Esophagus squamous epithelium (tissue), 5 donors: ENCODE measurements around the gene MGAT5B. TPM values are rescaled to one million over a fixed set of nuclear protein-coding genes. Genes with fewer than 3 reads are reported as not detected.

Experiments used
- DNase-seq: peaks from one replicate; lab custom pipeline; 2025; lab: John Stamatoyannopoulos, UW
- H3K27ac ChIP-seq, 4 donors: fragments of 200-600 bp; sonication (generic); one replicate each; pipeline ENCODE4 v1.5.1; 2016 to 2019; ENCODE audit warnings: mild to moderate bottlenecking in 1 of 4
- H3K27me3 ChIP-seq, 4 donors: fragments of 200-600 bp; sonication (generic); 1 replicate in 3 of 4; 2 replicates in 1 of 4; pipeline versions ENCODE4 v1.5.1 to v1.6.0; 2017 to 2021; ENCODE audit warnings: antibody characterized with exemption in 1 of 4
- H3K36me3 ChIP-seq, 3 donors: fragments of 200-600 bp; sonication (generic); one replicate each; pipeline ENCODE4 v1.5.1; 2016 to 2019
- H3K4me1 ChIP-seq, 3 donors: fragments of 200-600 bp; sonication (generic); one replicate each; pipeline ENCODE4 v1.5.1; 2017 to 2019
- H3K4me3 ChIP-seq, 4 donors: fragments of 200-600 bp; sonication (generic); 1 replicate in 3 of 4; 2 replicates in 1 of 4; pipeline ENCODE4 v1.5.1; 2016 to 2019; ENCODE audit warnings: mild to moderate bottlenecking in 2 of 4, moderate library complexity in 1 of 4
- H3K9me3 ChIP-seq, 3 donors: fragments of 200-600 bp; sonication (generic); one replicate each; pipeline ENCODE4 v1.5.1; 2016 to 2019
- CTCF ChIP-seq, 6 experiments: fragments of 450-650 bp in 4 of 6; fragments of 200-600 bp in 2 of 6; sonication (generic) in 2 of 6; IDR thresholded peaks; one replicate each; pipeline ENCODE4 v1.5.1; 2016 to 2019; ENCODE audit warnings: antibody characterized with exemption in 6 of 6, mild to moderate bottlenecking in 4 of 6, moderate library complexity in 4 of 6
- POLR2A ChIP-seq, 4 donors: fragments of 450-650 bp; IDR thresholded peaks; one replicate each; pipeline ENCODE4 v1.6.1; 2017; ENCODE audit warnings: antibody characterized with exemption in 4 of 4, mild to moderate bottlenecking in 4 of 4, moderate library complexity in 3 of 4
- WGBS, 2 donors: methylation state at CpG; one replicate each; pipeline ENCODE4 v1.1.5; 2018; 5-methylcytosine and 5-hydroxymethylcytosine counted together
- intact Hi-C: fragments of 100-400 bp; cut with DNase I; formaldehyde crosslinking; loops from one replicate; pipeline ENCODE4 v1.15.0; 2022
- total RNA-seq, 4 donors: library from RNA; depleted of rRNA; stranded (reverse); fragments of >200 nt; gene quantifications; one replicate each; pipeline ENCODE4 v1.1.0, GENCODE V29; 2016
- donor health status: DM: yes; HTN: yes; CAD: no.

MGAT5B gene
- total RNA-seq, 4 donors from 2014 or later, result 1.3 TPM; not detected in 3

- no peak for TF ChIP-seq POLR2A (IDR thresholded peaks at IDR 0.05)
- no peak for TF ChIP-seq CTCF (IDR thresholded peaks at IDR 0.05)
- Histone ChIP-seq H3K36me3 (no peaks in the 10 kb centered on the region), H3K27me3 (peaks cover 0 to 18% (median 0%) of the 10 kb centered on the region in 4 donors), H3K4me1 (no peaks in the 10 kb centered on the region), H3K9me3 (no peaks in the 10 kb centered on the region), H3K4me3 (no peak overlapping the region), H3K27ac (no peak overlapping the region)
- 39 to 53% methylated on average over 4 to 5 of the region's 8 CpGs for WGBS, 2 donors
- intact Hi-C loops, result no loop called here
- DNase-seq, result no peak
Observed at GRCh38 chr17:76951375-76951905, 83.2 kb downstream of the MGAT5B start.

GRCh38 chr17:76952402-76952801 lies 84.2 kb downstream of the MGAT5B start:
- no peak for DNase-seq
- no peak overlapping the region for H3K4me3 ChIP-seq
- H3K36me3 ChIP-seq, result no peaks in the 10 kb centered on the region
- no peaks in the 10 kb centered on the region for H3K9me3 ChIP-seq
- no peaks in the 10 kb centered on the region for H3K4me1 ChIP-seq
- intact Hi-C loops, result no loop called here
- peaks cover 0 to 26% (median 0%) of the 10 kb centered on the region in 4 donors for H3K27me3 ChIP-seq
- no peak overlapping the region for H3K27ac ChIP-seq
- 68 to 93% methylated on average over 4 of the region's 5 CpGs for WGBS, 2 donors
- TF ChIP-seq POLR2A (IDR thresholded peaks at IDR 0.05), result no peak
- no peak for TF ChIP-seq CTCF (IDR thresholded peaks at IDR 0.05)

- no peaks in the 10 kb centered on the region for H3K36me3 ChIP-seq
- H3K9me3 ChIP-seq, result no peaks in the 10 kb centered on the region
- intact Hi-C loops, result no loop called here
- H3K4me3 ChIP-seq, result no peak overlapping the region
- peaks cover 0 to 33% (median 0%) of the 10 kb centered on the region in 4 donors for H3K27me3 ChIP-seq
- TF ChIP-seq POLR2A (IDR thresholded peaks at IDR 0.05), result no peak
- 89 to 100% methylated on average over 4 to 9 of the region's 9 CpGs for WGBS, 2 donors
- H3K4me1 ChIP-seq, result no peaks in the 10 kb centered on the region
- no peak overlapping the region for H3K27ac ChIP-seq
- DNase-seq, result no peak
Observed at GRCh38 chr17:76953066-76953465, 84.9 kb downstream of the MGAT5B start.

- Histone ChIP-seq H3K27me3 (peaks cover 0 to 34% (median 0%) of the 10 kb centered on the region in 4 donors), H3K27ac (no peak overlapping the region), H3K36me3 (no peaks in the 10 kb centered on the region), H3K9me3 (no peaks in the 10 kb centered on the region), H3K4me1 (no peaks in the 10 kb centered on the region), H3K4me3 (no peak overlapping the region)
- TF ChIP-seq CTCF (IDR thresholded peaks at IDR 0.05) (no peak), POLR2A (IDR thresholded peaks at IDR 0.05) (no peak)
- no peak for DNase-seq
- no CpG with 5 or more reads among the region's 2 CpGs for WGBS, 2 donors
- intact Hi-C loops, result no loop called here
Observed at GRCh38 chr17:76953946-76954345, 85.7 kb downstream of the MGAT5B start.

GRCh38 chr17:76955191-76955590 lies 87.0 kb downstream of the MGAT5B start:
- H3K27ac ChIP-seq, result no peak overlapping the region
- 75 to 100% methylated on average over 1 to 3 of the region's 6 CpGs for WGBS, 2 donors
- no peaks in the 10 kb centered on the region for H3K4me1 ChIP-seq
- no peaks in the 10 kb centered on the region for H3K36me3 ChIP-seq
- peaks cover 0 to 34% (median 0%) of the 10 kb centered on the region in 4 donors for H3K27me3 ChIP-seq
- TF ChIP-seq POLR2A (IDR thresholded peaks at IDR 0.05) (no peak), CTCF (IDR thresholded peaks at IDR 0.05) (no peak)
- H3K4me3 ChIP-seq, result no peak overlapping the region
- H3K9me3 ChIP-seq, result no peaks in the 10 kb centered on the region
- intact Hi-C loops, result no loop called here
- no peak for DNase-seq
